GM13977 (cell line): Measurements from ENCODE around the gene DAPL1.

Experiments
- DNase-seq: peaks from one replicate; pipeline ENCODE4 v3.0.0; 2012; ENCODE audit warnings: low spot score
- in situ Hi-C: fragments of 300-500 bp; cut with MboI; formaldehyde crosslinking; loops from one replicate; pipeline ENCODE4 v1.12.0; 2022; ENCODE audit warnings: low sequenced_read_pairs, low pct_unique_long_range_greater_than_20kb, mixed read lengths, inconsistent platforms; ENCODE audit not compliant: unreplicated experiment
- TF ChIP-seq, protein P1 (sequence below): IDR thresholded peaks from 2 replicates; pipeline ENCODE4 v1.5.1; 2012; ENCODE audit warnings: mild to moderate bottlenecking, control low read depth; ENCODE audit not compliant: insufficient read depth; ENCODE audit errors: extremely low read depth, missing control alignments

Gene DAPL1

DNA sequence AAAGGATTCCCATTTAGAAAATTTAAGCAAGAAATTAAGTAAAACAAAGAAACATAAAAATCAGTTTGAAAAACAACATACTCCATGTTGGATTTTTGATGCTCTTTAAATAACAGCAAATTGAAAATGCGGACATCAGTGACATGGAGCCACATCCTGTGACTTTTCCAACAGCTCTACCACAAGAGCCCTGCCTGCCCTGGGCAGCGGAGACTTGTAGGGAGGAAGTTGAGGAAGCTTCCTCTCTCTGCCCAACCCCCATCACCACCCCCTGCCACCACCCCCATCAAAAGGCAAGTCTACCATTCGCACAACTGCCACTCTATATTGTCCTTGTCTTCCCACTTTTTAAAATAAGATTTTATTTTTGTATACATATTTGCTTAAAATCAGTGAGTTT lies 32.8 kb upstream of the DAPL1 start:
- in situ Hi-C loops: no loop called here
- TF ChIP-seq, protein P1, sequence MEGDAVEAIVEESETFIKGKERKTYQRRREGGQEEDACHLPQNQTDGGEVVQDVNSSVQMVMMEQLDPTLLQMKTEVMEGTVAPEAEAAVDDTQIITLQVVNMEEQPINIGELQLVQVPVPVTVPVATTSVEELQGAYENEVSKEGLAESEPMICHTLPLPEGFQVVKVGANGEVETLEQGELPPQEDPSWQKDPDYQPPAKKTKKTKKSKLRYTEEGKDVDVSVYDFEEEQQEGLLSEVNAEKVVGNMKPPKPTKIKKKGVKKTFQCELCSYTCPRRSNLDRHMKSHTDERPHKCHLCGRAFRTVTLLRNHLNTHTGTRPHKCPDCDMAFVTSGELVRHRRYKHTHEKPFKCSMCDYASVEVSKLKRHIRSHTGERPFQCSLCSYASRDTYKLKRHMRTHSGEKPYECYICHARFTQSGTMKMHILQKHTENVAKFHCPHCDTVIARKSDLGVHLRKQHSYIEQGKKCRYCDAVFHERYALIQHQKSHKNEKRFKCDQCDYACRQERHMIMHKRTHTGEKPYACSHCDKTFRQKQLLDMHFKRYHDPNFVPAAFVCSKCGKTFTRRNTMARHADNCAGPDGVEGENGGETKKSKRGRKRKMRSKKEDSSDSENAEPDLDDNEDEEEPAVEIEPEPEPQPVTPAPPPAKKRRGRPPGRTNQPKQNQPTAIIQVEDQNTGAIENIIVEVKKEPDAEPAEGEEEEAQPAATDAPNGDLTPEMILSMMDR: no peak
- no peak for DNase-seq

DNA sequence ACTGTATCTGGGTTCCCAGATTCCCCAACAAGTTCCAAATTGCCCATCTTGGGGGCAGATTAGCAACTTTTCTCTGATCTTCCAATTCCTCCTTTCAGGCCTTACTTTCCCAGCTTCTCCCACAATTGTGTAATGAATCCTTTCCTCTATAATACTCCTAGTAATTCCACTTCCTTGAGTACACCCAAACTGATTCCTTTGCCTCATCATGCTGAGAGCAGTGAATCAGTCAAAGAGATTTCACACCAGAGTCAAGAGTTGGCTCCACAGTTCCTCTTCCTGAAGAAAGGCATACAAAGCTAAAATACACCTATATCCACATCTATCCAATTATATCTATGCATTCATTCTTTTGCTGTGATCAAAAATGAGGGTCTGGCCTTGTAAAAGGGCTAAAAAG lies 28.6 kb upstream of the DAPL1 start:
- no peak for DNase-seq
- TF ChIP-seq, protein P1: no peak
- in situ Hi-C loops: no loop called here

DNA sequence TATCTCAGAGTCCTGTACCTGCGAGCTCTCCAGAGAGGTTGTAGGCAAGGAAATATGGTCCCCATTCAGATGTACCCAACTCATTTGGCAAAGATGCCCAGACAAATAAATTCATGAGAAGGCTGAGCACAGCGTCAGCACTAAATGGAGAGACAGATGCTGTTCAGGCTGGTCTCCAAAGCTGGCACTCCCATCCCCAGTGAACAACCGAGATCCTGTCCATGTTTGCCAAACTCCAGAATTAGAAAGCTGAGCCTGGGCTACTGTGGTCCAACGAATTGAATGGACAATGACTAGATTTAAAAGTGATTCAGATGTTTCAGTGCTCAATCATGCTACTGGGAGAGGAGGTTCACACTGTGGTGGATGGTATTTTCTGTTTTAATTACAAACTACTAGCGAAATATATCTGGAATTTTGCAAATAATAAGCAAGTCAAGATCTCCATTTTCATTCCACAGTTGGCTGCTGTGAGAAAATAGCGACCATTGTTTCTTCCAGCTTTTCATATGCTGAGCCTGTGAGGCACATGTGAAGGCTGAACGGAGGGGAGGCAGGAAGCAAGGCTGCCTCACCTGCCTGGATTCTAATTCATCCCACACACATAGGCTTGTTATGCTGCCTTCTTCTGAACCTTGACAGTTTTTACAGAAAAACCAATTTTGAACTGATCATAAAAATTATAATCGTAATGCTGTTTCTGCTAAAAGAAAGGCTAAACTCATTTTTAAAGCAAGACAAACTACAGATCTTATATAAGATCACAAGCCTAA lies 22.6 kb upstream of the DAPL1 start:
- in situ Hi-C loops: no loop called here
- TF ChIP-seq, protein P1: no peak
- no peak for DNase-seq

DNA sequence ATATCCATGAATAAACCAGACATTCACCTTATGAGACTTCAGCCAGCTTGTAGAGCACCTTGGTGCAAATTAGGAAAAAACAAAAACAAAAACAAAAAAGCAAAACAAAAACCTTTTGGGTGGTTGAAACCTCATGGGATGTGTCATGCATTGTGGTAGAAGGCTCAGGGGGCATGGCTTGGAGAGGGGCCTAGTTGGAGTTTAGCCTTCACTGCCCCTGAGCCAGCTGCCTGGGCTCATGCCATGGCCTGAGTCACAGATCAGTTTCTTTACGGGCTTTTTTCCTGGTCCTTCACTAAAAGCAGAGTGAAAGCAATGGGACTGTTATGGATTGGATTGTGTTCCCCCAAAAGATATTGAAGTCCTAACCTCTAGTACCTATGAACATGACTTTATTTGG lies 22.0 kb upstream of the DAPL1 start:
- in situ Hi-C loops: no loop called here
- TF ChIP-seq, protein P1: no peak
- DNase-seq: no peak

DNA sequence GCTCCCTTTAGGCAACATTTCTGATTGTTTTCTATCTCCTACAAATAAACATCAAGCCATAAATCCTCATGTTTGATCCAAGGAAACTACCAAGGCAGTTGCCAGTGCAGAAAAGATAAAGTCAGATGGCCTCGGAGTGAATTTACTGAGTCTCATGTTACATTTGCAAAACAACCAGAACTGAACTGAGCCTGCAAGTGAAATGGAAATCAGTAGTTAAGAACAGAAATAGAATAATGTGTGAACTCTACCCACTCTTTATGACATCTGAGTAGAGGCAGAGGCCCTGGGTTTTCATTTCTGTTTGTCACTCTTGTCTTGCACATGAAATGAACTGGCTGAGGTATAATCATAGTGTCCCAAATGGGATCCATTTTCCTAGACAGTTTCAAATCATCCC lies 20.4 kb upstream of the DAPL1 start:
- TF ChIP-seq, protein P1: no peak
- in situ Hi-C loops: no loop called here

DNA sequence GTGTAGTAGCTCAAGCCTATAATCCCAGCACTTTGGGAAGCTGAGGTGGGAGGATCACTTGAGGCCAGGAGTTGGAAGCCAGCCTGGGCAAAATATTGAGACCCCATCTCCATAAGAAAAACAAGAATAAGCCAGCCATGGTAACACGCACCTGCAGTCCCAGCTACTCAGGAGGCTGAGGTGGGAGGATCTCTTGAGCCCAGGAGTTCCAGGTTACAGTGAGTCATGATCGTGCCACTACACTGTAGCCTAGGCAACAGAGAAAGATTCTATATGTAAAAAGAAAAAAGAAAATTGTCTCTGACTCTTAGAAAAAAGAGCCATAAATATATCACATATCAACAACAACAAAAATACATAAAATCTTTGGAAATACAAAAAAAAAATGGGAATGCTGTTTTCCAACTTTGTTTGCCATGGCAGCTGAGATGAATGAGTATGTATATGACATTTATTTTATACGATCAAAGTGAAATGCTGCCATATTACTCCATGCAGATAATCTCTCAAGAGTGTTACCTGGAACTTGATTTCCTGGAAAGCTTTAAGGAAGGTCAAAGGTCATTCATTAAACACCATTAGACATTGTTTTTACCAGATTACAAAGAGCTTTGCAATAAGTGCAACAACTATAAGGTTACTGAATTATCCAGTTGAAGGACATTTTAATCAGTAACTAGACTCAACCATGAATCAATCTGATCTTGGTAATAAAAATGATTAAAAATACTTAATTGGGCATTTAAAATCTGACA lies 19.7 kb upstream of the DAPL1 start:
- in situ Hi-C loops: no loop called here
- no peak for DNase-seq
- TF ChIP-seq, protein P1: no peak

More for the DNA sequence above, 20.4 kb upstream of the DAPL1 start:
- no peak for DNase-seq
